K562 (cell line): Measurements from ENCODE around the gene CACYBP.

Source experiments
- BCLAF1 ChIP-seq, 2 experiments: fragments of 450-650 bp in 1 of 2; IDR thresholded peaks; 2 replicates each; pipeline ENCODE4 v1.6.1; 2011 to 2017; ENCODE audit warnings: low read depth in 2 of 2, antibody characterized with exemption in 1 of 2, borderline replicate concordance in 1 of 2, low read length in 1 of 2, mild to moderate bottlenecking in 1 of 2, mixed read lengths in 1 of 2; ENCODE audit not compliant: control insufficient read depth in 1 of 2
- CTCF ChIP-seq, 3 experiments: IDR thresholded peaks in 2 of 3; conservative IDR thresholded peaks in 1 of 3; 2 replicates each; pipeline ENCODE4 v1.5.1; 2011 to 2012; ENCODE audit warnings: low read length in 3 of 3, mild to moderate bottlenecking in 3 of 3, control low read depth in 2 of 3, improper control_type of control experiment in 1 of 3, inconsistent platforms in 1 of 3, low read depth in 1 of 3, mixed read lengths in 1 of 3, moderate library complexity in 1 of 3; ENCODE audit not compliant: insufficient read depth in 2 of 3
- DPF2 ChIP-seq: fragments of 450-650 bp; IDR thresholded peaks from 2 replicates; pipeline ENCODE4 v1.6.1; 2016
- EP300 ChIP-seq: IDR thresholded peaks from 2 replicates; pipeline ENCODE4 v1.6.1; 2012; ENCODE audit warnings: low read length, improper control_type of control experiment
- EZH2 ChIP-seq: IDR thresholded peaks from 2 replicates; pipeline ENCODE4 v1.6.1; 2012; ENCODE audit warnings: low read depth, mild to moderate bottlenecking, inconsistent platforms, low read length, borderline replicate concordance
- POLR2A ChIP-seq: fragments of 450-650 bp; conservative IDR thresholded peaks from 2 replicates; pipeline ENCODE4 v1.6.1; 2016
- RNF2 ChIP-seq: sonication (generic); IDR thresholded peaks from 2 replicates; pipeline ENCODE4 v1.6.1; 2016
- ZFP36 ChIP-seq: fragments of 150-350 bp; IDR thresholded peaks from 2 replicates; pipeline ENCODE4 v1.6.1; 2018; ENCODE audit warnings: low read length, low read depth; ENCODE audit not compliant: partially characterized antibody

- TF ChIP-seq BCLAF1 (IDR thresholded peaks at IDR 0.05; ENCODE audit: borderline replicate concordance in 1 of 2, control insufficient read depth in 1 of 2, low read depth in 2 of 2, low read length in 1 of 2) (no peak), RNF2 (no peak), EP300 (no peak), DPF2 (no peak), ZFP36 (no peak), EZH2 (no peak), CTCF (IDR thresholded peaks at IDR 0.05 in 2 of 3, conservative IDR thresholded peaks at IDR 0.05 in 1 of 3; ENCODE audit: insufficient read depth in 2 of 3, low read depth in 1 of 3, low read length in 3 of 3) (no peak), POLR2A (no peak)
Measured at GRCh38 chr1:174956976-174957375, 42.8 kb upstream of the CACYBP start.
